HG03521 (cell line): ENCODE results near the gene PODXL.

Experiments
- ATAC-seq: cut with Tn5 transposase; IDR thresholded peaks from one replicate; pipeline ENCODE4 v1.9.1; 2021; ENCODE audit warnings: mild to moderate bottlenecking, moderate library complexity; ENCODE audit not compliant: unreplicated experiment

Gene PODXL

GRCh38 chr7:131556053-131556908, at the start of gene PODXL:
PODXL (minus strand) TSS chr7:131556628; CDS start chr7:131556359, 269 bp downstream.
- peak; percentile 67 for ATAC-seq

DNA sequence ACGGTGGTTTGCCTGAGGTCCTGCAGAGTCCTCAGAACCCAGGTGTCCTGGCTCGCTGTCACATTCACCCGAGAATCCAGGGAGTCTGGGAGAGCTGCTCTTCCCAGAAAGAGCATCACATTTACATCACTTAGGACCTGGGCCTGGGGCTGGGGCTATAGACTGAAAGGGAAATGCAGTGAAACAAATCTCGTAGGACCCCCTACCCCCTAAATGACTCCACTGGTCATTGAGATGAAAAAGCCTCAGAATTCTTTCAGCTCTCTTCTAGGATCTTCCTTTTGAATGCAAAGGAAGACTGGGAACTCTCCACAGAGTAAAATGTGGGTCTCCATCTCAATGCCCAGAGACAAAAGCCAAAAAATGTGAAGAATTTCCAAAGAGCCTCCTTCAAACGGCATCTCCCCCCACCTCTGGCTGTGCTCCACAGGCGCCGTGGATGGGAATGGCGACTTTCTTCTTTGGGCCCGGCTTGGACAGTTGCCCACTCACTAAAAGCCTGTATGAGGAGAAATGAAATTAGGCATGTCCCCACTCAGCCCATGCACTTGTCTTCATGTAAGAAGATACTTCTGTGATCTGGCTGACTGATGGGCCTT, 49.0 kb upstream of the PODXL start:
- ATAC-seq = no peak

GRCh38 chr7:131604841-131605279, 48.4 kb upstream of the PODXL start:
- no peak for ATAC-seq

- ATAC-seq = no peak
Measured at GRCh38 chr7:131603932-131604331, 47.5 kb upstream of the PODXL start.

- ATAC-seq = no peak
Measured at GRCh38 chr7:131602994-131603372, 46.6 kb upstream of the PODXL start.

DNA sequence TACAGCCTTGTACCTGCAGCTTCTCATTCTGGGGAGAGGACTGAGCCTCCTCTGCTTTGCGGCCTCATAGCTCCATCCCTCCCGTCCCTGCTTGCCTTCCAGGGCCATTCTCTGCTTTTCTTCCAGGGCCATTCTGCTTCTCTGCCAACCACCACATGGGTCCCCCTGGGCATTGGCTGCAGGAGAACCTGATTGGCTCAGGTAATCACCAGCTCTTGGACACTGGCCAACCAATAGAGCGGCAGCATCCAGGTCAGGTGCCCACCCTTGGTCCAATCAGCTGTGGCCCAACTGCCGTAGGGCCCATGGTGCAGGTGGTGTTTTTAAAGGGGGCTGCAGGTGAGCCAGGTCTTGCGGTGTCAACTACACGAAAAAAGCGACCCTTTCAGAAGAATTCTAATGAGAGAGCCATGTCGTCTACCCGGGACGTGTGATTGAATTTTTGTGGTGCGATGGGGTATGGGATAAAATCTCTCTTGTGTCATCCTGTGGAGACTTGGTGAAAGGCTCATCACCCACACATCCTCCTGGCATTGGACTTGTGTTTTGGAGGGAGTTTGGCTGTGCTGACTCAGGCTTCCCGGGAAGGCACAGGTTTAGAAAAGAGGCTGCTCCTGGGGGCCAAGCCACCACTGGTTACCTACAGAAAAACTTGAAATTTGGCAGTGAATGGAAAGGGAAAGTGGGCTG, 46.0 kb upstream of the PODXL start:
- no peak for ATAC-seq

- ATAC-seq = no peak
Measured at GRCh38 chr7:131600085-131600881, 43.9 kb upstream of the PODXL start.

- no peak for ATAC-seq
Measured at GRCh38 chr7:131596785-131597184, 40.4 kb upstream of the PODXL start.

- no peak for ATAC-seq
Measured at GRCh38 chr7:131595699-131596098, 39.3 kb upstream of the PODXL start.

DNA sequence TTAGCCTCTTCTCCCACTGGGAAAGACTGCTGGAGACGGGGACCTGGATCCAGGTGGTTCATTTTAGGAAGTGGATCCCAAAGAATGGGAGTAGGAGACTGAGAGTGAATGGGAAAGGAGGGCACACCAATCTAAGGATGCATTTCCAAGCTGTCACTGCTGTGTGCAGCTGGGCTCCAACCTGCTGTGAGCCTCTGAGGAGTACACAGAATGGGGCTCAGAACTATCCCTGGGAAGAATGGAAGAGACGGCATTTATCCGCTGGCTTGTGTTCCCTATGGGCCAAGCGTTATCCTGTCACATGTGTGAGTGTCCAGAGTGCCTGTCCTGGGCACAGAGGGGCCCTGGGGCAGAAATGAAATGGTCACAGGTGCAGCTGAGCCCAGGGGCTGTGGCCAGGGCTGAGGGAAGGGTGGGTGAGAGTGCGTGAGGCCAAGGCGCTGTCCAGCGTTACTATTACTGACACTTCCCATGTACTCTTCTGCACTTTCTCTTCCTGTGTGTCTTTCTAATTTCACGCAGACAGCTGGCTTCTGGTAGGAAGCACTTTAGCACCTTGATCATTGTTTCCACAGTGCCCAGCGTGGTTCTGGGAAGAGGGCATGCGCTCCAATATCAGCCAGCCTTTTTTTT, 35.4 kb upstream of the PODXL start:
- ATAC-seq = no peak

GRCh38 chr7:131587315-131587923, 31.0 kb upstream of the PODXL start:
- ATAC-seq = no peak

- ATAC-seq = no peak
Measured at GRCh38 chr7:131586759-131587158, 30.3 kb upstream of the PODXL start.

GRCh38 chr7:131586259-131586658, 29.8 kb upstream of the PODXL start:
- no peak for ATAC-seq

GRCh38 chr7:131583430-131583829, 27.0 kb upstream of the PODXL start:
- ATAC-seq = no peak

- ATAC-seq = no peak
Measured at GRCh38 chr7:131581241-131582051, 25.0 kb upstream of the PODXL start.

GRCh38 chr7:131578602-131579001, 22.2 kb upstream of the PODXL start:
- no peak for ATAC-seq

GRCh38 chr7:131574741-131575140, 18.3 kb upstream of the PODXL start:
- ATAC-seq = no peak

DNA sequence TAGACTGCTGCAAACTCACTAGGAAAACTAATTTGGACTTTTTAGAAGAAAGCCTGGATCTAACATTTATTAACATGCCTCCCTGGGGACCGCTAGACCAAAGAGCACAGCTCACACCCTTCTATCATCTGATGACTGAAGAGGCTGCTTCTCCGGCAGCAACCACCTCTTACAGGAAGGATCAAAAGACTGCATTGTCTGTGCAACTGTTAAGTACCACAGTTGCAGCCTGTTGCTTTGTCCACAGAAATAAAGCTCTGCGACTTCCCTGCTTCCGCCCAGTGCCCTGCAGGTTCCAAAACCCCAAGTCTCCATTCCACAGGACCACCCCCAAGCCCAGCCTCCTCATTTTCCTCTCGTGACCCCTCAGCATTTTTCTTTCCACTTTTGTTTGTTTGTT, 14.0 kb upstream of the PODXL start:
- no peak for ATAC-seq

- ATAC-seq = no peak
Measured at GRCh38 chr7:131568970-131569369, 12.5 kb upstream of the PODXL start.
